Amygdala (tissue), 56 donors: Measurements from ENCODE around the gene GALNT17.
"Not testable (repeated sequence)": the region's sequence is repeated elsewhere in the genome, so short reads cannot be mapped to it uniquely, and the experiment has no call there.

ENCODE experiments used
- DNase-seq, 56 donors: peaks; one replicate each; lab custom pipeline; 2025; lab: John Stamatoyannopoulos, UW

GALNT17 gene

GRCh38 chr7:71538210-71538609 lies 406.3 kb downstream of the GALNT17 start:
- DNase-seq: no peak

- DNase-seq: peak in 1 of 56 donors; percentile 1
Measured at GRCh38 chr7:71539615-71540014, 407.7 kb downstream of the GALNT17 start.

GRCh38 chr7:71541707-71542353 lies 409.9 kb downstream of the GALNT17 start:
- DNase-seq: no peak

GRCh38 chr7:71543396-71543795 lies 411.5 kb downstream of the GALNT17 start:
- no peak for DNase-seq

GRCh38 chr7:71544816-71545215 lies 412.9 kb downstream of the GALNT17 start:
- DNase-seq: no peak

- no peak for DNase-seq
Measured at GRCh38 chr7:71547426-71547825, 415.5 kb downstream of the GALNT17 start.

- no peak for DNase-seq
Measured at GRCh38 chr7:71548746-71549145, 416.8 kb downstream of the GALNT17 start.

- no peak for DNase-seq
Measured at GRCh38 chr7:71553306-71553705, 421.4 kb downstream of the GALNT17 start.

GRCh38 chr7:71555758-71556157 lies 423.8 kb downstream of the GALNT17 start:
- DNase-seq: no peak

GRCh38 chr7:71558806-71559613 lies 427.1 kb downstream of the GALNT17 start:
- no peak for DNase-seq

GRCh38 chr7:71560354-71560995 lies 428.5 kb downstream of the GALNT17 start:
- DNase-seq: no peak

GRCh38 chr7:71563276-71563675 lies 431.3 kb downstream of the GALNT17 start:
- no peak for DNase-seq

GRCh38 chr7:71566376-71566775 lies 434.4 kb downstream of the GALNT17 start:
- no peak for DNase-seq

GRCh38 chr7:71566991-71567390 lies 435.0 kb downstream of the GALNT17 start:
- DNase-seq: no peak

GRCh38 chr7:71574153-71574860 lies 442.4 kb downstream of the GALNT17 start:
- no peak for DNase-seq

GRCh38 chr7:71580027-71580426 lies 448.1 kb downstream of the GALNT17 start:
- DNase-seq: no peak

GRCh38 chr7:71584256-71584655 lies 452.3 kb downstream of the GALNT17 start:
- no peak for DNase-seq

GRCh38 chr7:71591876-71592275 lies 459.9 kb downstream of the GALNT17 start:
- no peak for DNase-seq

GRCh38 chr7:71592388-71592787 lies 460.4 kb downstream of the GALNT17 start:
- DNase-seq: not testable (repeated sequence)

GRCh38 chr7:71594736-71595135 lies 462.8 kb downstream of the GALNT17 start:
- DNase-seq: no peak

- DNase-seq: no peak
Measured at GRCh38 chr7:71595176-71595575, 463.2 kb downstream of the GALNT17 start.
